Measurements from ENCODE around the gene CAPN14. TPM values are rescaled to one million over a fixed set of nuclear protein-coding genes. Genes with fewer than 3 reads are reported as not detected.

The CAPN14 gene
- total RNA-seq, 4 donors from 2014 or later, result 0.22 TPM; not detected in 3

DNA sequence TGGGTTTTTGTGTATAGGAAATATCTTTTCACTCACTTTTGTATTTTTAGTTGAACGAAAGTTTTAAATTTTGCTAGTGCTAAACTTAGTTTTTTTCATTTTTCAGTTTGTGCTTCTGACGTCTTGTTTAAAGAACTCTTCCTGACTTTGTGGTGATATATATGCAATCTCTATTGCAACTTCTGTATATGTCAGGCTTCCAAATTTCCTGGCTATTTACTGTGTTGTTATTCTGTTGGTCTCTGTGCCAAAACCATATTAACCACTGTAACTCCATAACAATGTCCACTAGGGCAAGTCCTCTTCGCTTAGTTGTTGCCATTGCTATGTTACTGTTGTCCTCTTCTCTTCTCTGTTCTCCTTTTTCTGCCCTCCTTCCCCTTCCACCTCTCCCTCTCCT lies 13.4 kb upstream of the CAPN14 start:
- TF ChIP-seq, protein P1, sequence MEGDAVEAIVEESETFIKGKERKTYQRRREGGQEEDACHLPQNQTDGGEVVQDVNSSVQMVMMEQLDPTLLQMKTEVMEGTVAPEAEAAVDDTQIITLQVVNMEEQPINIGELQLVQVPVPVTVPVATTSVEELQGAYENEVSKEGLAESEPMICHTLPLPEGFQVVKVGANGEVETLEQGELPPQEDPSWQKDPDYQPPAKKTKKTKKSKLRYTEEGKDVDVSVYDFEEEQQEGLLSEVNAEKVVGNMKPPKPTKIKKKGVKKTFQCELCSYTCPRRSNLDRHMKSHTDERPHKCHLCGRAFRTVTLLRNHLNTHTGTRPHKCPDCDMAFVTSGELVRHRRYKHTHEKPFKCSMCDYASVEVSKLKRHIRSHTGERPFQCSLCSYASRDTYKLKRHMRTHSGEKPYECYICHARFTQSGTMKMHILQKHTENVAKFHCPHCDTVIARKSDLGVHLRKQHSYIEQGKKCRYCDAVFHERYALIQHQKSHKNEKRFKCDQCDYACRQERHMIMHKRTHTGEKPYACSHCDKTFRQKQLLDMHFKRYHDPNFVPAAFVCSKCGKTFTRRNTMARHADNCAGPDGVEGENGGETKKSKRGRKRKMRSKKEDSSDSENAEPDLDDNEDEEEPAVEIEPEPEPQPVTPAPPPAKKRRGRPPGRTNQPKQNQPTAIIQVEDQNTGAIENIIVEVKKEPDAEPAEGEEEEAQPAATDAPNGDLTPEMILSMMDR (IDR thresholded peaks at IDR 0.05; ENCODE audit: low read depth), result no peak

DNA sequence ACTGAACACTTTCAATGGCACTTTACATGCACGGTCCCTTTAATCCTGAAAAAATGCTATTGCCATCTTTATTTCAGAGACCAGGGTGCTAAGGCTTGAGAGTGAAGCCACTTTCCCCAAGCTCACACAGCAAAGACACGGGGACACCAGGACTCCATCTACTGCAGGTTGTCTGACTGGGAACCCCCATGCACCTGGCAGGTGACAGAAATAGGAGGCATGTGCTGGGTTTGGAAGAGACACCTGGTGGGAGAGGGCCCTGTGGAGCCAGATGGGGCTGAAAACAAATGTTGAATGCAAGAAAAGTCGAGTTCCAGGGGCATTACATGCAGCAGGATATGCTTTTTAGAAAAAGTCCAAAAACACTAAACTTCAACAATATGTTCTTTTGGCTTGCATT lies 11.4 kb upstream of the CAPN14 start:
- TF ChIP-seq, protein P1 (IDR thresholded peaks at IDR 0.05; ENCODE audit: low read depth), result no peak

DNA sequence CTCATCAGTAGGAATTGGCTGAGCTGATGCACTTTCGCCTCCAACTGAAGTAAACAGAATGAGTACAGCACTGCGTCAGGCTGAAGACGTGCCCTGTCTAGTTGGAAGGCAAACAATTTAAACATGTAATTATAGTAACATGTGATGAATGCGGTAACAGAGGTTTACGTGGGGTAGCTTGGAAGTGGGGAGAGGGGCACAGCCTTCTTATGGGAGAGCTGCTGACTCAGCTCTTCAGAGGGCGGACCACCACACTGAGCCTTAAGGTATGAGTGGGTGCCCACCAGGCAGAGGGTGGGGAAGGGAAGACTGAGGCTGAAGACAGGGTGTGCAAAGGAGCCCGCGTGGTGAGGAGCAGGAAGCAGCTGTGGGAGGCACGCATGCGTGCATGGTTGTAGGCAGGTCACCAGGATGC lies 10.4 kb upstream of the CAPN14 start:
- TF ChIP-seq, protein P1 (IDR thresholded peaks at IDR 0.05; ENCODE audit: low read depth), result no peak

DNA sequence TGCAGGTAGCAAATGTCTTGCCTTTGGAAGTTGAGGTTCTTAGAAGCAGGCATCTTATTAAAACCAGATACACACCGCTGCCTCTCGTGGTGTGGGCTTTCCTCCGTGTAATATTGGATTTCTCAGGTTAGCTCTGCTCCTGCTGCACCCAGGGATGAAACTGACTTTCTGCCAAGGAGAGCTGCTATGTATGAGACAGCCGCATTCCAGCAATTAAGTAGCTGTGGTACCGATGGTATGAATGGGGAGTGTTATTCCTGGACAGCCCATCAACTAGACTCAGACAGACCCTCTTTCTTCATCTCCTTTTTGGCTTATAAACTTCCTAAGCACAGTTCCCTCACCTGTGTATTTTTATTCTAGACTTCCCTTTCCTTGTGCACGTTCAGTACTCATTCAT lies 9.8 kb upstream of the CAPN14 start:
- TF ChIP-seq, protein P1 (IDR thresholded peaks at IDR 0.05; ENCODE audit: low read depth), result no peak

DNA sequence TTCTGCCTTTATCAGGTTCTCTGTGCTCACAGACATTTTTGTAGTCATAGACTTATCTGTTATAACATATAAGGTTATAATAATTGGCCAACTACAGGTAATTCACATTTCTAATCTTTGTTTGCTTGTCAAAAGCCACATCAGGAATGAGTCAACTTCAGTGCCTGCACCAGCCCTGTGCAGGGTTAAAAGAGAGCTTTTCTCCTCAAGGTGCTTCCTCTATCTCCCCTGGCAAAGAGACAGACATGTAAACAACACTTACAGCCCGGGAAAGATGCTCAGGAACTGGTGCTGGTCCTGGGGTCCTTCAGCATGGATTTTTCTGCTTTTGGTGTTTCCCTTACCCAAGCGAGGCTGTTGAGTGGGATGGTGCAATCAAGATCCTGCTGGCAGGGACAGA lies 9.0 kb upstream of the CAPN14 start:
- TF ChIP-seq, protein P1 (IDR thresholded peaks at IDR 0.05; ENCODE audit: low read depth), result no peak

DNA sequence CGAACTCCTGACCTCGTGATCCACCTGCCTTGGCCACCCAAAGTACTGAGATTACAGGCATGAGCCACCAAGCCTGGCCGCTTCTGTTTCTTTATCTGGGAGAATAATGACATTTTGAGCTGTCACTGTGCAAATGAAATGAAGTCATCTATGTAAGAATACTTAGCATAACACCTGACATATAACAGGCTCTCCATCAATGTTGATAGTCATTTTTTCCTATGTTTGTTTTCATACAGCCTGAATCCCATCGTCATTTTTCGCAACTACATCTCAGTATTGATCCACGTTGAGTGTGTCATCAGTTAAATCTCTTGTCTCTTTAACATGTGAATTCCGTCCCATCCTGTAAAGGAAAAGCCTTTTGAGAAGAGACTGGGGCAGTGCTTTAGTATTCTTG lies 6.4 kb upstream of the CAPN14 start:
- TF ChIP-seq, protein P1 (IDR thresholded peaks at IDR 0.05; ENCODE audit: low read depth), result no peak

DNA sequence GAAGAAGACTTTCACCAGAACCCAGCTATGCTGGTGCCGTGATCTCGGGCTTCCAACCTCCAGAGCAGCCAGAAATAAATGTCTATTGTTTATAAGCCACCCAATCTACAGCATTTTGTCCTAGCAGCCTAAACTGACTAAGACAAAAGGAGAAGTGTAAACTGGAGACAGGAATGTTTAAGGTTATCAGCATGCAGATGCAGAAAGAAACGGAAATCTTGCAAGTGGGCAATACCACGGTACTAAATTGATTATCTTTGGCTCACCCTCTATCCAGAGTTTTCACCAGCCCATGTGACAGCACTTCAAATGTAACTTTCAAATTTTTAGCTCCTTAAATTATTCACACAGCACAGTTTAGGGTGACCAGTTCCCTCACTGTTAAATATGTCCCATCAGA lies 5.7 kb upstream of the CAPN14 start:
- TF ChIP-seq, protein P1 (IDR thresholded peaks at IDR 0.05; ENCODE audit: low read depth), result no peak

Measured in subcutaneous adipose tissue (tissue), 4 donors.